Transverse colon (tissue), 4 donors: Measurements from ENCODE around the gene NRGN. TPM values are rescaled to one million over a fixed set of nuclear protein-coding genes. Genes with fewer than 3 reads are reported as not detected.

Source experiments
- DNase-seq: peaks from one replicate; pipeline ENCODE4 v3.0.0-alpha.2; 2019
- H3K27ac ChIP-seq, 4 donors: fragments of 200-600 bp; sonication (generic); 2 replicates each; pipeline ENCODE4 v1.5.1; 2016 to 2018; ENCODE audit warnings: inconsistent platforms in 4 of 4
- H3K27me3 ChIP-seq: fragments of 200-600 bp; sonication (generic); 2 replicates; pipeline ENCODE4 v1.5.1; 2017; ENCODE audit warnings: inconsistent platforms
- H3K36me3 ChIP-seq, 4 donors: fragments of 200-600 bp; sonication (generic); 2 replicates each; pipeline ENCODE4 v1.5.1; 2017 to 2019; ENCODE audit warnings: inconsistent platforms in 4 of 4
- H3K4me1 ChIP-seq, 4 donors: fragments of 200-600 bp; sonication (generic); 2 replicates each; pipeline ENCODE4 v1.5.1; 2017 to 2020; ENCODE audit warnings: inconsistent platforms in 4 of 4
- H3K4me3 ChIP-seq, 4 donors: fragments of 200-600 bp; sonication (generic); 1 replicate in 1 of 4; 2 replicates in 3 of 4; pipeline versions ENCODE4 v1.5.1 to v1.6.1; 2017 to 2019; ENCODE audit warnings: inconsistent platforms in 4 of 4
- H3K9me3 ChIP-seq, 2 donors: fragments of 200-600 bp; sonication (generic); 2 replicates each; pipeline ENCODE4 v1.5.1; 2017 to 2019; ENCODE audit warnings: inconsistent platforms in 2 of 2
- CTCF ChIP-seq, 5 experiments: fragments of 200-600 bp in 3 of 5; fragments of 450-650 bp in 2 of 5; sonication (generic) in 3 of 5; IDR thresholded peaks; 1 replicate in 2 of 5; 2 replicates in 3 of 5; pipeline ENCODE4 v1.5.1; 2016 to 2017; ENCODE audit warnings: antibody characterized with exemption in 5 of 5, inconsistent platforms in 3 of 5, mild to moderate bottlenecking in 2 of 5, moderate library complexity in 1 of 5
- EP300 ChIP-seq: sonication (generic); formaldehyde crosslinking; IDR thresholded peaks from one replicate; pipeline ENCODE4 v1.6.1; 2017; ENCODE audit warnings: antibody characterized with exemption, low read depth
- POLR2A ChIP-seq: fragments of 450-650 bp; IDR thresholded peaks from one replicate; pipeline ENCODE4 v1.6.1; 2016; ENCODE audit warnings: antibody characterized with exemption, mild to moderate bottlenecking, moderate library complexity
- POLR2AphosphoS5 ChIP-seq, 3 donors: sonication (generic); formaldehyde crosslinking; IDR thresholded peaks; one replicate each; pipeline ENCODE4 v1.6.1; 2016; ENCODE audit warnings: antibody characterized with exemption in 3 of 3
- WGBS, 2 donors: methylation state at CpG; one replicate each; pipeline ENCODE4 v1.1.5; 2018; ENCODE audit warnings: low coverage in 1 of 2; 5-methylcytosine and 5-hydroxymethylcytosine counted together
- in situ Hi-C, 4 donors: fragments of 200-750 bp; cut with MboI; loops; one replicate each; pipeline versions ENCODE4 v1.15.0 to v1.15.1; 2017; ENCODE audit warnings: low sequenced_read_pairs in 3 of 4, low pct_ligation_motif_present in 1 of 4, low pct_unique_long_range_greater_than_20kb in 1 of 4
- intact Hi-C: fragments of 100-400 bp; cut with DNase I; formaldehyde crosslinking; loops from one replicate; pipeline ENCODE4 v1.15.1; 2023; ENCODE audit warnings: low total_unique reads
- total RNA-seq, 4 donors: library from RNA; depleted of rRNA; stranded (reverse); fragments of >200 nt; gene quantifications; one replicate each; pipeline ENCODE4 v1.1.0, GENCODE V29; 2016

NRGN gene
- total RNA-seq, 4 donors from 2014 or later = 0.96 to 1.5 TPM; not detected in 2

- in situ Hi-C loops = loop anchor here (5.0 to 25.0 kb wide), 4 partner anchors 73 to 100 kb away; partner anchors contain the start of genes SIAE (in 3 of the 4) and SPA17 (in 3 of the 4)
- Histone ChIP-seq H3K9me3 (no peaks in the 10 kb centered on the region), H3K4me1 (peaks cover 10 to 52% (median 35%) of the 10 kb centered on the region in 4 donors), H3K27ac (peak within 1 kb of the TSS; percentile 83 to 87 (median 86)), H3K36me3 (peaks cover 0 to 4% (median 0%) of the 10 kb centered on the region in 4 donors), H3K4me3 (peak within 1 kb of the TSS; percentile 42 to 66 (median 54)), H3K27me3 (peaks cover 57% of the 10 kb centered on the region)
- TF ChIP-seq POLR2AphosphoS5 (IDR thresholded peaks at IDR 0.05) (peak; percentile 25 to 86 (median 81)), EP300 (no peak), POLR2A (peak; percentile 40), CTCF (IDR thresholded peaks at IDR 0.05) (no peak)
- intact Hi-C loops = loop anchor here (2.0 to 5.0 kb wide), 2 partner anchors 75 to 89 kb away; partner anchors contain the start of genes SIAE and SPA17
- 0% methylated on average over 13 of the region's 55 CpGs; no CpG with 5 or more reads in 1 of the 2 donors for WGBS, 2 donors
- peak; percentile 84 for DNase-seq
Observed at GRCh38 chr11:124762105-124762623, 22.4 kb downstream of the NRGN start, which contains the start of gene ESAM. ESAM (minus strand) TSS chr11:124762290; CDS start chr11:124762154, 136 bp downstream.

GRCh38 chr11:124762624-124763155 is 22.9 kb downstream of the NRGN start:
- H3K27me3 ChIP-seq = peaks cover 51% of the 10 kb centered on the region
- DNase-seq = peak; percentile 19
- H3K27ac ChIP-seq = peak overlapping the region; percentile 83 to 87 (median 86)
- peak overlapping the region; percentile 42 to 66 (median 54) for H3K4me3 ChIP-seq
- H3K9me3 ChIP-seq = no peaks in the 10 kb centered on the region
- in situ Hi-C loops = loop anchor here (5.0 to 25.0 kb wide), 4 partner anchors 72 to 100 kb away; partner anchors contain the start of genes SIAE (in 3 of the 4) and SPA17 (in 3 of the 4)
- intact Hi-C loops = loop anchor here (2.0 to 5.0 kb wide), 2 partner anchors 75 to 90 kb away; partner anchors contain the start of genes SIAE and SPA17
- WGBS, 2 donors = 1% methylated on average over 24 of the region's 45 CpGs; no CpG with 5 or more reads in 1 of the 2 donors
- TF ChIP-seq EP300 (no peak), POLR2A (no peak), CTCF (IDR thresholded peaks at IDR 0.05) (no peak), POLR2AphosphoS5 (IDR thresholded peaks at IDR 0.05) (no peak)
- peaks cover 0 to 9% (median 0%) of the 10 kb centered on the region in 4 donors for H3K36me3 ChIP-seq
- peaks cover 10 to 52% (median 35%) of the 10 kb centered on the region in 4 donors for H3K4me1 ChIP-seq

GRCh38 chr11:124763156-124763947 is 23.6 kb downstream of the NRGN start:
- in situ Hi-C loops = loop anchor here (5.0 to 25.0 kb wide), 4 partner anchors 71 to 101 kb away; partner anchors contain the start of genes SIAE (in 3 of the 4) and SPA17 (in 3 of the 4)

More at GRCh38 chr11:124763156-124763947, 23.6 kb downstream of the NRGN start:
- Histone ChIP-seq H3K9me3 (no peaks in the 10 kb centered on the region), H3K27me3 (peaks cover 46% of the 10 kb centered on the region), H3K27ac (peak overlapping the region; percentile 83 to 87 (median 86)), H3K4me3 (peak overlapping the region; percentile 42 to 66 (median 54)), H3K36me3 (peaks cover 0 to 10% (median 0%) of the 10 kb centered on the region in 4 donors), H3K4me1 (peaks cover 10 to 47% (median 34%) of the 10 kb centered on the region in 4 donors)
- WGBS, 2 donors = 7 to 8% methylated on average over 4 to 21 of the region's 21 CpGs
- DNase-seq = peak; percentile 91
- intact Hi-C loops = loop anchor here (2.0 to 5.0 kb wide), 2 partner anchors 74 to 91 kb away; partner anchors contain the start of genes SIAE and SPA17
- TF ChIP-seq CTCF (IDR thresholded peaks at IDR 0.05) (peak; percentile 75 to 84 (median 80)), POLR2AphosphoS5 (IDR thresholded peaks at IDR 0.05) (no peak), EP300 (no peak), POLR2A (no peak)
